Lung microvascular endothelial cell (primary cell): ENCODE results near the gene PTHLH. TPM values are rescaled to one million over a fixed set of nuclear protein-coding genes. Genes with fewer than 3 reads are reported as not detected.

ENCODE experiments used
- DNase-seq, 2 donors: peaks; one replicate each; pipeline versions ENCODE4 v3.0.0 to v3.0.0-alpha.2; 2010; ENCODE audit warnings: low read depth in 2 of 2
- total RNA-seq: library from RNA; depleted of rRNA; stranded (reverse); fragments of >200 nt; gene quantifications from 2 replicates; pipeline ENCODE4 v1.2.1, GENCODE V29; 2014

The PTHLH gene
- total RNA-seq, 1 donor from 2014 or later, result under 0.01 TPM

DNA sequence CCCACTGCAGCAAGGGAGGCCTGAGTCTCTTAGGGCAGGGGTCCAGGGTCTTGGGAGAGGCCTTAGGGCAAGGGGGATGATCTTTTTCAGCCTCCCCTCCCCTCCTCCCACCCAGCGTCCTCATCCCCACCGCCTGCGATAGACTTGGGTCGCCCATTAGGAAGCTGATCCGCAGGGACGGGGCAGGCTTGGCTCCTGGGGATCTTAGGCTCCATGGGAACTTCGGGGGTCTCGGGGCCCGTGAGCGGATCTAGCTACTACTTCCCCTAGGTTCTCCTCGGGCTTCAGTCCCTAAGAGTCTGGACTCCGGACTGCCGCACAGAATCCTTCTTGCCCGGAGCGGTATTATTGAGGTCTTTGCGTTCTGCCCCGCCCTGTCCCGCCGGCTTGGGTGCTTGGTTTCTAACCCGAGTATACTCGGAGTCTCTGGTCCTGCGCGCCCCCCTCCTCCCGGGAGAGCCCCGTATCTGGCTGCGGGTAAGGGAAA, 2.2 kb upstream of the PTHLH start:
- no peak for DNase-seq

DNA sequence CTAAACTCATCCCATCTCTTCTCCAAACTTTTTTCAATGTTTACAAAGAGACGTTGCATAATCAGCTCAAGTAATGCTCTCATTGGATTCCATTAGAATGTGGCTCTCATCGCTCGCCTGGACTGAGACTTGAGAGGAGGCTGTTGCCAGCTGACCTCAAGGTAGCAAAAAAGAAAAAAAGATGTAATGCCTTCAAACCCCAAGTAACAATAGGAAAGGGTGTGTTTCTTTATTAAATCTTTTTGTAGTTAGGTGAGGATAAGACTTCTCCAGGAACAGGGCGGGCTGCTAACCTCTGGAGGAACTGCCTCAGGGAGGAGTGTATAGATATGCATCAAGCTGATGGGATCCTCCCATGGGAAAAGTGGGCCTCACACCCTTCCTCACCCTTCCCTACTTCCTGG, 956 bp upstream of the PTHLH start:
- no peak for DNase-seq

GRCh38 chr12:27971606-27972005, 927 bp downstream of the PTHLH start:
- DNase-seq, result peak in 1 of 2 donors; percentile 64

GRCh38 chr12:27971121-27971489, 1.4 kb downstream of the PTHLH start:
- DNase-seq, result peak in 1 of 2 donors; percentile 50

- DNase-seq, result peak in 1 of 2 donors; percentile 68
These were observed 2.0 kb downstream of the PTHLH start for GRCh38 chr12:27970401-27971120.

- peak; percentile 51 to 81 for DNase-seq
These were observed 2.7 kb downstream of the PTHLH start for GRCh38 chr12:27969624-27970400.

DNA sequence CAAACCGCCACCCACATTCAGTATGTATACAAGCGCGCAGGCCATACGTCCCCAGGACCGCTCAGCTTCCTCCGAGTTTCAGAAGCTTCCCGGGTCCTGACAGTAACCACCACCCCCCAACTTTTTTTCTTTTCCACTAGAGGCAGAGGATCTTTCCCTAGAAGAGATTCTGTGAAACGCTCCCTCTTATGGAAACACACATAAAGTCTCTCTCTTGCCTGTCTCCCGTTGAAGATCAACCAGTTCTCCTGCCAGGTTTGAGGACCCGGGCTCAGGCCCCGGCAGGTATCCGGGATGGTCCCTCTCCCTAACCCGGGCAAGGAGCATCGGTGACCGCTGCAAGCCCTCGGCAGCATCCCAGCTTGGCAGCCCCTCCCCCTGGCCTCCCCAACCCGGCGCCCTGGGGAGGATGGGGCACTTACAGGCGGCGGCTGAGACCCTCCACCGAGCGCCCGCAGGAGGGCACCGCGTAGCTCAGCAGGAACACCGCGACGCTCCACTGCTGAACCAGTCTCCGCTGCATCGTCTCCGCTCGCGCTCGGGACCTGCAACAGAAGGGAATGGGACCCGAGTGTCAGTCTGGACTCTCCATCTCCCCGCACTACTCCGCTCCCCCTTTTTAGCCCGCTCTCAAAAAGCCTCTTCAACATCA, 3.4 kb downstream of the PTHLH start:
- DNase-seq, result peak; percentile 30 to 57

- no peak for DNase-seq
These were observed 4.9 kb downstream of the PTHLH start for GRCh38 chr12:27967551-27968054.

GRCh38 chr12:27966870-27967269, 5.7 kb downstream of the PTHLH start:
- peak in 1 of 2 donors; percentile 99 for DNase-seq

GRCh38 chr12:27965966-27966365, 6.6 kb downstream of the PTHLH start:
- DNase-seq, result peak in 1 of 2 donors; percentile 86

- peak in 1 of 2 donors; percentile 30 for DNase-seq
These were observed 7.1 kb downstream of the PTHLH start for GRCh38 chr12:27965411-27965810.

- peak in 1 of 2 donors; percentile 45 for DNase-seq
These were observed 8.4 kb downstream of the PTHLH start for GRCh38 chr12:27964123-27964522.

DNA sequence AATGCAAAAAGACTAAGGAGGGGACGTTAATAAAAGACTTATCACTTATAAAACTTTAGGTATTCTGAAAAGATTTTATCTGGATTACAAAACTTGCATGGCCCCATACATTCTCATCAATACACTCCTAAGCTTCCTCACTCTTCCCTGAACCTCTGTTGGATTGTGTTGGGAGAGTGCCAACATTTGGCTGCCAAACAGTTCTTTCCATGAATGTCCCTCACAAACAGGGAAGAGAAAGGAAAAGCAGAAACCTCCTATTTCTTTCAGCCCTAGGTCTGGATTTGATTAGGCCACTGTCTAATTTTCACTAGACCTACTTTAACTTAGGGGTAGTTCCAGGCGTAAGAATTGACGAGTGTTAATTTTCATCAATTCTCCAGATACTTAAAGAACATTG, 11.7 kb downstream of the PTHLH start:
- DNase-seq, result peak; percentile 42 to 83

- no peak for DNase-seq
These were observed 13.9 kb downstream of the PTHLH start for GRCh38 chr12:27958675-27959074.

GRCh38 chr12:27957366-27957765, 15.2 kb downstream of the PTHLH start:
- no peak for DNase-seq

GRCh38 chr12:27953817-27954216, 18.7 kb downstream of the PTHLH start:
- no peak for DNase-seq

- no peak for DNase-seq
These were observed 19.2 kb downstream of the PTHLH start for GRCh38 chr12:27953348-27953747.

DNA sequence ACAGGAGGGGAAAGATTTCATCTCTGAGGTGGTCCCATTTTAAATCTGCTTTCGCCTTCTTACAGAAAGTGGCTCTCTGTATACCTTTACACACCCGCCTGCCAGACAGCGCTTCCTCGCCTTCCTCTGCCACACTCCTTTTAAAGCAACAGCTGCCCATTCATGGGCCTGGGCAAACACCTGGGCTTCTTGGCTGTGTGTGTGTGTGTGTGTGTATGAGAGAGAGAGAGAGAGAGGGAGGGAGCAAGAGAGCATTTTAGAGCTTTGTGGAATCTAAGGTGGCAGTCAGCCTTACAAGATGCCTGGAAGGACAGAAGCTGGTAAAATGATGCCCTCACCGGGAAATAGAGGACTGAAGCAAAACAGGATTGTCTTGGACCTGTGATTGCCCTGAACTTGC, 20.0 kb downstream of the PTHLH start:
- no peak for DNase-seq

GRCh38 chr12:27951898-27952297, 20.6 kb downstream of the PTHLH start:
- no peak for DNase-seq

DNA sequence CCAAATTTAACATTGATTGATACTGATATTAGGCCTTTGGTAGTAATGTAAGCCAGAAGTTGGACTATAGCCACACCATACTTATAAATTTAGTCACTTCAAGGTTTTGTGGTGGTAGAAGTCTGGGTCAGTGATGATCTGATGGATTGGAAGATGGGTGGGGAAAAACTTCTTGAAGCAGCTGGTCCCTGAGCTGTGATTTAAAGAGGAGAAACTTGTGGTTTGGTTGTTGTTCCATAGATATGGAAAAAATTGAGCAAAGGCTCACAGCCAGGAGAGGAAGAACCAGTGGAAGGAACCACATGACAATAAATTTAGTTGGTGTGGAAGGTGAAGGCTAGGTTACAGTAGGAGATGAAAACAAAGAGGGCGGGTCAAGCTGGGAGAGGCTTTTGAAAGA, 26.1 kb downstream of the PTHLH start:
- peak; percentile 36 to 38 for DNase-seq

- peak; percentile 84 to 90 for DNase-seq
These were observed 31.7 kb downstream of the PTHLH start for GRCh38 chr12:27940756-27941402.
